SK-N-MC (cell line): ENCODE results near the gene PRR19.
"Not testable (repeated sequence)": the region's sequence is repeated elsewhere in the genome, so short reads cannot be mapped to it uniquely, and the experiment has no call there.

ENCODE experiments used
- EZH2 ChIP-seq: fragments of 200-600 bp; sonication (generic); IDR thresholded peaks from one replicate; pipeline ENCODE4 v1.6.1; 2017; ENCODE audit warnings: antibody characterized with exemption
- FOXP2 ChIP-seq: optimal IDR thresholded peaks from 2 replicates; pipeline ENCODE3; 2011; ENCODE audit warnings: mild to moderate bottlenecking, moderate library complexity; ENCODE audit not compliant: insufficient read depth; ENCODE audit errors: extremely low read length, control extremely low read depth
- POLR2AphosphoS5 ChIP-seq: IDR thresholded peaks from 2 replicates; pipeline ENCODE4 v1.6.1; 2012; ENCODE audit warnings: mild to moderate bottlenecking, low read depth, low read length, borderline replicate concordance

GRCh38 chr19:42331333-42331732, 29.4 kb downstream of the PRR19 start:
- not testable (repeated sequence) for TF ChIP-seq EZH2, POLR2AphosphoS5, FOXP2
